ENCODE measurements around the gene KIRREL3.
"Not testable (repeated sequence)": the region's sequence is repeated elsewhere in the genome, so short reads cannot be mapped to it uniquely, and the experiment has no call there.

Gene KIRREL3

GRCh38 chr11:126952533-126952932 lies 48.0 kb downstream of the KIRREL3 start:
- not testable (repeated sequence) for DNase-seq (ENCODE audit: low read depth)

DNA sequence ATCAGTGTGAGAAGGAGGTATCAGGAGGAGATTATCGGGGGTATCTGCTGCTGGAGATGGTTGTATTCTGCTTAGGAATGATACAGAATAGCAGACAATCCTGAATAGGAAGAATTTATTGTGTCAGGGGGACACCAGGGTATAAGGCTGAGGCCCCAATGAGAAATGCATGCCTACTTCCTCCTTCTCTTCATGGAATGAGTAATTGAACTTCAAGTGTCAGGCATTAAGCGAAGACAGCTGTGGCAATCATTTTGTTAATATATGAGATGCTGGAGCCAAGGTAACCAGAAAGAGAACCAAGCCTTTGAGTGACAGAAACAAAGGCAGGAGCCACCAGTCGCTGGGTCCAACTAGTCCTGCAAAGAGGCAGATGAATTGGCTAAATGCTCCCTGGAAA lies 49.1 kb downstream of the KIRREL3 start:
- DNase-seq (ENCODE audit: low read depth), result no peak

DNA sequence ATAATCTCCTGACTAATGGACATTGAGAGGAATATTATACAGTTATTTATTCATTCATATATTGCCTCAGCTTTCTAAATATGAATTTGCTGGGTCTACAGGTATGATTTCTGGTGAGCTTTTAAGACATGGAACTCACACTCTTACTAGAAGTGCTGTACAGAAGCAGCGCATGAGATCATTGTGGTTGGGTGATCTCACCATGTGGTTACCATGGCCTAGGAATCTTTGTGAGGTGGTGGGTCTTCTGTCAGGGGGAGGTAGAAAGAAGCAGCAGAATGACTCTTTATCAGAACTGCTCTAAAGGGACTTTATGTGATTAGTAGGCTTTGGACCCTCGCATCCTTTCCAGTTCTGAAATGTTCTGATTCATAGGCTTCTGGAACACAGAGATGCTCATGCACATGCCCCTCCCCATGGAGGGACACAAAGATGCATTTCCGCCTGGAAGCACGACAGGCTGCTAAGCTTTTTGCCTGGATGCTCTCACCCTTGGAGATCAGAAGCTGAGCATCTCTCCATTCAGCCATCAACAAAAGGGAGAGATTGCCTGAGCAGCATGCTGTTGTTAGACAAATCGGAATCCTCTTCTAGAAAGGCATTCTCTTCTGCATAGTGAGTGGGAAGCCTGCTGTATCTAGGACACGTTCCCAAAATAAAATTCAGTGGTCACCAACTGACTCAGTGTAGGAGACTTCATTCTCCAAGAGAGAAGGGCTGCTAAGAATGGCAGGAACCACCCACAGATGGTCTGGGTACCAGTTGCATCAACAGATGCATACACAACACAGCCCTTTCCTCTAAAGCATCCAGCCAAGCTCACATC lies 51.3 kb downstream of the KIRREL3 start:
- DNase-seq (ENCODE audit: low read depth), result peak; percentile 35

GRCh38 chr11:126948563-126948962 lies 52.0 kb downstream of the KIRREL3 start:
- no peak for DNase-seq (ENCODE audit: low read depth)

DNA sequence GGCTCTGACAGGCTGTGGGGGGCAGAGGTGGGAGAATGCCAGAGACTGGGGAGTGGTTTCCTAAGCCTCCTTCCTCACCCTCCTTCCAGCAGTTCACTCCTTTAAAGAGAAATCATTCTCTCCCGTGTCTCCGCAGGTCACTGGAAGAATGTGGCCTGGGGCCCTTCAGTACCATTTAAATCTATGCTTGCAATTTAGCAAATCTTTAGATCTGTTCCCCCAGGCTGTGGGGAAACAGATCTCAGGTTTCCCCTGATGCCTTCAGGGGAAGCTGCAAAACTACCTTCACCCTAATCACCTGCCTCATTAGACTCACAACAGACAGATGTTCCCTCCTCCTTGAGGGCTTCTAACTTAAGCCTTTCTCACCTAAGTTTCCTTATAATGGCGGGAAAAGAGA lies 55.3 kb downstream of the KIRREL3 start:
- no peak for DNase-seq (ENCODE audit: low read depth)

GRCh38 chr11:126943316-126943715 lies 57.3 kb downstream of the KIRREL3 start:
- no peak for DNase-seq (ENCODE audit: low read depth)

DNA sequence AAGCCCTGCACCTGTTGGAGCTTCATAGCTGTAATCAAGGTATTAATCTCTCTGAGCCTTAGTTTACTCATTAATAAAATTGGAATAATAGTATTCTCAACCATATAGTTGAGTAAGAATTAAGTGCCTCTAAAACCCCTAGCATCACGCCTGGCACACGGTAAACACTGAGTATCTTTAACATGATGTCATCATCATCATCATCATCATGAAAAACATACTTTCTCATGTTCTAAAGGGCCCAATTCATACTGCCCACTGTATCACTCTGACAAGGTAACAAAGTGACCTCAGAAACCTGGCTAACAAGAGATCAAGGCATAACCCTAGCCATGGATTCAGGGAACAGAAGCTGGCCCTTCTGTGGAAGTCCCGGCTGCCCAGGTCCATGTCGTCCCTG lies 58.4 kb downstream of the KIRREL3 start:
- no peak for DNase-seq (ENCODE audit: low read depth)

DNA sequence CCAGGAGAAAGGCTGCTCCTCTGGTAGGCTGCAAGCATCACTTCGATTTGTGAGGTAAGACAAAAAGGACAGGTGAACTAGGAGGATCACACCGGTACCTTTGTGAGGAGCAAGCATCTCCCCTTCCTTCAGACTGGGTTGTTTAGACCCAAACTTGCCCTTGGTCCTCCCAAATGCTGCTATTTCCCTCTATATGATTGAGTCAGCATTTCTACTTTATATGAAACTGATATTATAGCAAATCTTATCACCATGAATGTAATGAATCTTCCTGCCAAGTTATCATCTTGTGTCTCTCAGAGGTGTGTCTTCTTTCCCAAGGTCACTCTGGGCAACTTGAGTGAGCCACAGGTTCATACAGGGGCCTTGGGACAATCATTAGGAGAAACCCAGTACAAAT lies 61.0 kb downstream of the KIRREL3 start:
- no peak for DNase-seq (ENCODE audit: low read depth)

DNA sequence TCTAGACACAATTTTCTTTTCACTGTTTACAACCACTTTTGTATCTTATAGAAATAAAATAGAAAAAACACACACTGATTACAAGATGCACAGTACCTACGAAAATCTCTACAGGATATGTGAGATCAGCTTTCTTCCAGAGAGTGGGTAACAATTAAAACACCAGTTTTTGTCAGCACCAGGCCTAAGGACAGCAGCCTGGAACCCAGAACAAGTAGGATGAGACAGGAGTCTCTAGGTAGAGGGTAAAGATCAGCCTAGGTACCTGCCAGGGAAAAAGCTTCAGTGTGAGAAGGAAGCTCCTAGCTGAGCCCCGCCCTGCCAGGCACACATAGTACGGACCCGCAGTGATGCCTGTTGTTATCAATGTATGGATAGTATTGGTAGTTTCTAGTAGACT lies 61.9 kb downstream of the KIRREL3 start:
- no peak for DNase-seq (ENCODE audit: low read depth)

DNA sequence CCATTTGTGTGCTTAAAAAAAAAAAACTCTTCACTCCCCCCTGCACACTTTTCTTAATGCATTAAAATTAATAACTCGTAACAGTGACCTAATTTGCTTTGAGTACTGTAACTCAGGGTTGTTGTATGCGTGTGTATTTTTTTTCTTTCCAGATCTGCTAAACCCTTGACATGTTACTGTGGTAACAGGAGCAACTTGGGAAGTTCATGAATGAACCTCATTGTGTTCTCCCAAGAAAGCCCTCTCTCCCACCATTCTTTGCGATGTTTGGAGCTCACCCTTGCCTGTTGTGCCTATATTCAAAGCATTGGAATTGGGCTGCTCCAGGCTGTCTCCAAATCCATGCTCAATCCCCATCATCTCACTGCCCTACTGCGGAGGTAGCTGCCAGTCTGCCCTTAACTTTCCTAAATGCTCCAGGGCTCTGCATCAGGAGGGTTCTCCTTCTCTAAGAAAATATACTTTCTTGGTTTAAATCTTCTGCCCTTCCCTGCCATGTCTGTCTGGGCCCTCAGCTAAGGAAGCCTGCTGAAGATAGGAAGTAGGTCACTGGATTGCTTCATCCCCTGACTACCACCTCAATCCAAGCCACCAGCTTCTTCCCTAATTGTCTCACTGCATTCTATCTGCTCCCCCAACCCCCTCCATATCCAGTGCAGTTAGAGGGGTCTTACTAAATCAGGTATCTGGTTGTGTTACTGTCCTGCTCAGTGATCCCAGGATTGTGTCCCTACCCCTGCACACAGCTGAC lies 70.3 kb downstream of the KIRREL3 start:
- DNase-seq (ENCODE audit: low read depth), result no peak

DNA sequence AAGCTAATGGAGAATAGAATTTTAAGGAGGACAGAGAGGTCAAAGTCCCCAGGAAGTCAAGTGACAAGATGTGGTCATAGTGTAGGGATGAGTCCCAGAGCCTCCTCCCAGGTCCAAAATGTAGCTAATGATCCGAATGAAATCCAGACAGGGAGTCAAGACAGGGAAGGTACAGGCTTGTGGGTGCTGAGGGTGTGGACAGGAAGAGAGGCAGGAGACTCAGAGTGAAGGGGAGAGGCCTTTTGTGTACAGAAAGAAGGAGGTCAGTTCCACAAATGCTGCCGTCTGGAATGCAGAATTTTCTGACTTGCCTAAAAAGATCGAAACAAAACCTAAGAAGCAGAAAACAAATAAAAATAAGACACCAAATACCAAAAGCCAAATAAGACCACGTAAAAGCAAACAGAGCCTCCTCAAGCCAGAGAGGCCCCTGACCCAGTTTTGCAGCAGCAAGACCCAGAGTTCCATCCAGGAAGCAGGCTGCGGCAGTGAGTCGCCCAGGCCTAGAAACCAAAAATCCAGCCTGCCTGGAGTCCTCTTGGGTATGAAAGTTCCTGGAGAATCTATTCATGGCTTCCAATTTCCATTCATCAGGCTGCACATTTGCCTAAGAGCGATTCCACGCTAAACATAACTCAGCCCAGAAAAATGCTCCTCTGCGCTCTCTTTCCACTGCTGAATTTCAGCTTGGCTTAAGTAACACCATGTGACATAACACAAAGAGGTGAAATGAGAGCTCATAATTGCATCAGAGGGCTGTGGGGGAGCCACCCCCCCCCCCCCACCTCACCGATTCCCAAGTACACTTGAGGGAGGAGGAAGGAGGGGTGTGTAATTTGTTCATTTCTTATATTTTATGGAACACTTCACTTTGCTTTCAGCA lies 71.2 kb downstream of the KIRREL3 start:
- DNase-seq (ENCODE audit: low read depth), result peak; percentile 77

GRCh38 chr11:126927623-126928022 lies 72.9 kb downstream of the KIRREL3 start:
- DNase-seq (ENCODE audit: low read depth), result no peak

- DNase-seq (ENCODE audit: low read depth), result no peak
Measured at GRCh38 chr11:126926376-126926791, 74.2 kb downstream of the KIRREL3 start.

- DNase-seq (ENCODE audit: low read depth), result no peak
Measured at GRCh38 chr11:126925321-126926093, 75.1 kb downstream of the KIRREL3 start.

- DNase-seq (ENCODE audit: low read depth), result no peak
Measured at GRCh38 chr11:126924376-126925040, 76.1 kb downstream of the KIRREL3 start.

- DNase-seq (ENCODE audit: low read depth), result no peak
Measured at GRCh38 chr11:126920833-126921232, 79.7 kb downstream of the KIRREL3 start.

- DNase-seq (ENCODE audit: low read depth), result no peak
Measured at GRCh38 chr11:126919147-126919823, 81.3 kb downstream of the KIRREL3 start.

DNA sequence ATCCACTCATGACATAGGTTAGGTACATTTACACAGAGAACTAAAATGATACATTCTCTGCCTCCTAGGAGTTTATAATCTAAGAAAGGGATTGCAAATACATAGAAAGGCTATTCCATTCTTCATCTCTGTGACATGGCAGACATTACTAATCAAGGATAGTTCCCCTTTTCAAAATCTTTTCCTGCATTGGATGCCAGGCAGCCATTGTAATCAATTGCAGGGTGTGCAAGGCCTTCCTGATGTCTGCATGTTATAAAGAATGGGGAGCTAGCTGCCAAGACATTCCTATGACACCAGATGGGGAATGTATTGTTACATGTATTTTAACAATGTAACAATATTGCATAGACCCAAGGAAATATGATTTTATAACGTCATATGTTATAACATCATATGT lies 82.0 kb downstream of the KIRREL3 start:
- no peak for DNase-seq (ENCODE audit: low read depth)

- peak; percentile 98 for DNase-seq (ENCODE audit: low read depth)
Measured at GRCh38 chr11:126917531-126918204, 82.9 kb downstream of the KIRREL3 start.

DNA sequence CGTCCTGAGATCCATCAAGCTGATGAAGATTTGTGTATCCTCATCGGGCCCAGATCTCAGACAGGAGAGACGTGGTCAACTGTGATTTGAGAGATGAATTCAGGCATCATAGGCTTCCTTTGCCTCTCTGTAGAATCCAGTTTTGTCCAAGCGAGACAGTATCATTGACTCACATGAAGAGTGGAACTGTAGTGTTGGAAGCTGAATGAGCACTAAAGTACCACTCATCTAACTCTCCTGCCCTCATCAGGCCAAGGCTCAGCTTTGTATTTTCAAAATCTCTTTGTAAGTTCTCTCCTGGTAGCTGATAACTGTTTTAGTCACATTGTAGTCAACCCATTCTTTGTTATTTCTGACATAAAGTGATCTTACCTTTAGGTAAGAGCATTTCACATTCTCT lies 85.1 kb downstream of the KIRREL3 start:
- no peak for DNase-seq (ENCODE audit: low read depth)
